HG02840 (cell line): Measurements from ENCODE around the gene MAGEC3.
"Not testable (repeated sequence)": the region's sequence is repeated elsewhere in the genome, so short reads cannot be mapped to it uniquely, and the experiment has no call there.

Experiments used
- ATAC-seq: cut with Tn5 transposase; IDR thresholded peaks from one replicate; pipeline ENCODE4 v1.9.1; 2021; ENCODE audit warnings: mild to moderate bottlenecking, moderate library complexity, moderate number of reproducible peaks; ENCODE audit not compliant: unreplicated experiment, low FRiP score

MAGEC3 gene

DNA sequence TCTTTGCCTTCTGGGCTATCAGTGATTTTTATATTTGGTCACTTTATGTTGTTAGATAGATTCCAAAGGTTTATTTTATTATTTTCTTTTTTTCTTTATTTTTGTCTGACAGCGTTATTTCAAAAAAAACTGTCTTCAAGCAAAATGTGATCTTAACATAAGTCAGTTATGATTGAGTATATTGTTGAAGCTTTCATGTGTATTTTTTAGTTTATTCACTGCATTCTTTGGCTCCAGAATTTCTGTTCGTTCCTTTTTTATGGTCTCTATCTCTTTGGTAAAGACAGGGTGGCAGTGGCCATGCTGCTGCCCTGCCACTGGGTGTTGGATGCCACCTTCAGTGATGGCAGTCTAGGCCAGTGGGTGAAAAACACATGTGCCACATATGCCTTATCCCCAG lies at the start of gene MAGEC3:
Gene MAGEC3, plus strand, starts transcription at position 301 of the 400 bp plus-strand sequence. Its CDS starts 0 bp downstream, at position 301.
- ATAC-seq: no peak

GRCh38 chrX:141791856-141792255 lies 46.3 kb upstream of the MAGEC3 start:
- ATAC-seq: no peak

- ATAC-seq: no peak
Observed at GRCh38 chrX:141811438-141811837, 26.7 kb upstream of the MAGEC3 start.

- no peak for ATAC-seq
Observed at GRCh38 chrX:141814213-141814857, 23.8 kb upstream of the MAGEC3 start.

- ATAC-seq: no peak
Observed at GRCh38 chrX:141815904-141816303, 22.2 kb upstream of the MAGEC3 start.

DNA sequence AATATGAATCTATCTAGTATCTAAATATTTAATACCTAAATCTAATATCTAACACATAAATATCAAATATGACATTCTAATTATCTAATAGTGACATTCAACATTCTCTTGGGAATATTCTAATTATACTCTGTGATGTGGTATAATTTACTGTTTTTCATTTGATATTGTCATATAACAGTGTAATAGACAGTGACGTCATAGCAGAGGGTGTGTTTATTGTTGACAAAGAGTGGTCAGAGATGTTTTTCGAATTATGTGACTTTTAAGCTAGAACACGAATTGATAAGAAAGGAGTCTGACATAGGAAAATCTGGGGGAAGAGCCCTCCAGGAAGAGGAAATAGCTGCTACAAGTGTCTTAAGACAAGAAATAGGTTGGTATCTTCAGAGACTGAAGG lies 5.9 kb upstream of the MAGEC3 start:
- no peak for ATAC-seq

DNA sequence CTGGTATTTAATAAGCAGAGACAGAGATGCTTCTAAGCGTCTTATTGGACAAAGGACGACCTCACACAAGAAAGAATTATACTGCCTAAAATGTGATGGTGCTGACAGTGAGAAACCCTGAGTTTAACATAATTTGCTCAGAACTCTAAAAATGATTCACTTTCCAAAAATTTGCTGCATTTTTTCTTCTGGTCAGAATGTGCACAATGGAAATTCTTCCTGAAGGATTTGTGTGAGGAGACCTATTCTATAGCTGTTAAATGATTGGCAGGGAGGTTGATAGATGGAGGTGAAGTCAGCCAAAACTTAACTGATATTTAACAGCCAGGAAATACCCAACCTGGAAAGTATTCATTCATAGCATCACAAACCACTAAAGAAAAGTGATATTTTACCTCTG lies 1.7 kb downstream of the MAGEC3 start:
- no peak for ATAC-seq

GRCh38 chrX:141857479-141857878 lies 19.4 kb downstream of the MAGEC3 start:
- no peak for ATAC-seq

GRCh38 chrX:141879616-141880015 lies 41.5 kb downstream of the MAGEC3 start:
- no peak for ATAC-seq

DNA sequence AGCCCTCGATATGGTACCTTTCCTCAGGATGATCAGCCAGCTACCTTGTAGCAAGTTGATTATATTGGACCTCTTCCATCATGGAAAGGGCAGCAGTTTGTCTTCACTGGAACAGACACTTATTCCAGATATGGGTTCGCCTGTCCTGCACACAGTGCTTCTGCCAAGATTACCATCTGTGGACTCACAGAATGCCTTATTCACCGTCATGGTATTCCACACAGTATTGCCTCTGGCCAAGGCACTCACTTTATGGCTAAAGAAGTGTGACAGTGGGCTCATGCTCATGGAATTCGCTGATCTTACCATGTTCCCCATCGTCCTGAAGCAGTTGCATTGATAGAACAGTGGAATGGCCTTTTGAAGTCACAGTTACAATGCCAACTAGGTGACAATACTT lies 50.7 kb downstream of the MAGEC3 start:
- ATAC-seq: not testable (repeated sequence)

DNA sequence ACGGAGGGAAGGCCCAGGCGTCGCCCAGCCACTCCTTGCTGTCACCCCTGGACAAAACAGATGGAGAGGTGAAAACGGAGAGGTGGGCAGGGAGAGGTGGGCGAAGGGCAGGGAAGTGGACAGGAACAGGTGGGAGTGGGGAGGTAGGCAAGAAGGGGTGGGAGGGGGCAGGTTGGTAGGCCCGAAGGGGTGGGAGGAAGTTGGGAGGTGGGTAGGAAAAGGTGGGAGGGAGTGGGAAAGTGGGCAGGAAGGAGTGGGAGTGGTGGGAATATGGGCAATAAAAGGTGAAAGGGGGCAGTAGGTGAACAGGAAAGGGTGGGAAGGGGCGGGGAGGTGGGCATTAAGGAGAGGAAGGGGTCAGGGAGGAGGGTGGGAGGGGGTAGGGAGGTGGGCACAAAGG lies 56.6 kb downstream of the MAGEC3 start:
- no peak for ATAC-seq

DNA sequence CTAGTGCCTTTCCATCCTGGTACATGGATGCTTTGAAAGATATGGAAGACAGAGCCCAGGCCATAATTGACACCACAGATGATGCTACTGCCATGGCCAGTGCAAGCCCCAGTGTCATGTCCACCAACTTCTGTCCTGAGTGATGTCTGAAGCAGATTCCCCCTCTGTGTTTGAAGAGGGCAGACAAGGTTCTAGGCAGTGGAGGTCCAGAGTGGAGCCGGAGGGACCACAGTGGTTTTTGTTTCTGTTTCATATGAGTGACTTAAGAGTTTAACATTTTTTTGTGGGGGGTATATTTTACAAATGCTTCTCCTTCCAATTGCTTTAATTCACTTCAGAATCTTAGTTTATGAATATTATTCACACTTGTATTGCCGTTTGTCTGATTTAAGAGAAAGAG lies 59.6 kb downstream of the MAGEC3 start:
- no peak for ATAC-seq

DNA sequence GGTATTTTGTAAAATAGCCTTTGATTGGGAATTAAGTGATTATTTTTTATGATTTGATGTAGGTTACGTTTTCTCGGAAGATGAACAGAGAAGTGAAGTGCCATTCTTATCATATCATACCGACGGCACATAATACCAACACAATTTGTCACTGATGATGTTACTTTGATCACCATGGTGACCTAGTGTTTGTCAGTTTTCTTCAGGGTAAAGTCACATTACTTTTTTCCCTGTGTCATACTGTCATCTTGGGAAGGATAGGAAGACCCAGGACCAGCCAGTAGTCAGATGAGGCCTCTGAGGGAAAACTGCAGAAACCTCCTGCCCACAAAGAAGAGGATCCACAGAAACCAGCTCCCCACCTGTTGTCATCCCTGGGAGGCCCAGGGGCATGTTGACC lies 64.2 kb downstream of the MAGEC3 start:
- ATAC-seq: no peak

DNA sequence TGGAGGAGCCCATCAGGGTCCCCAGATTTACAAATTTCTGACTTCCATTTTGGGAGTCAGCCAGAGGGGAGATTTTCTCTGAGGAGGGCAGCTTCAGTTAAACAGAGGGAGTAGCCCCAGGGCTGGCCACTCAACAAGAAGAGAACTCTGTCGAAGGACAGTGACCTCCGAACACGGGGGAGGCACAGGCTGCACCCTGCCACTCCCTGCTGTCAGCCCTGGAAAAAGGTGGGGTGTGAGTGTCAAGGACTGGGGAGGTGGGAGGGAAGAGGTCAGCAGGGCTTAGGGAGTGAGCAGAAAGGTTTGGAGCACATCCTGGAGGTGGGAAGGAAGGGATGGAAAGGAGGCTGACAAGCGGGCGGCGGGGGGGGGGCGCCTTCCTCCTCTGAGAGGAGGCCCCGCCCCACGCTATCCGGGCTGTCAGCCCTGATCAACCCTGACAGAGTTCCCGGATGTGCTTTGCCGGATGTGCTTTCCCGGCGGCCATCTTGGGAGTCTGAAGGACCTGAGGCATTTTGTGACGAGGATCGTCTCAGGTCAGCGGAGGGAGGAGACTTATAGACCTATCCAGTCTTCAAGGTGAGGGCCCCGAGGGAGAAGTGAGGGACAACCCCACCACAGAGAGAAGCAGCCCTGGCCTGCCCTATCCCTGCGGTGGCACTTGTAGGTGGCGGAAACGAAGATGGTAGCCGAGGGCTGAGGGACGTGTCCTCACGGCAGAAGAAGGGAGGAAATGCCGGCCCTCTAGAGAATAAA lies 65.5 kb downstream of the MAGEC3 start, which contains the start of gene MAGEC1:
Gene MAGEC1, plus strand, starts transcription at position 495 of the 756 bp plus-strand sequence. CDS start 1,179 bp downstream, outside the sequence.
- ATAC-seq: no peak

DNA sequence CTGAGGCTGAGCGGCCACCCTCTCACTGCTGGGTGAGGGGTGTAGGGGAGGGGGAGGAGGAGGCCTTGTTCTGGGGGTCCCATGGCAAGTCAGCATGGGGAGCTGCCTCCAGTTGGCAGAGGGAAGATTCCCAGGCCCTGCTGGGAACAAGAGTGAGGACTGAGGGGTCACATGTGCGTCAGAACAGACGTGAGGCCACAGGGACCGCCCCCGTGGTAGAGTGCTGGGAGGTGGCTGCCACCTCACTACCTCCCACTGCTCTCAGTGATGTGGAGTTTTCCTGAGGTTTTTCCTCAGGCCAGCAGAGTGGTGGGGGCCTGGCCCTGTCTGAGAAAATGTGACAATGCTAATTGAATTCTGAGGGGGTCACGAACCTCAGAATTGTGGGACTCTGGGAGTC lies 66.1 kb downstream of the MAGEC3 start:
- ATAC-seq: no peak

DNA sequence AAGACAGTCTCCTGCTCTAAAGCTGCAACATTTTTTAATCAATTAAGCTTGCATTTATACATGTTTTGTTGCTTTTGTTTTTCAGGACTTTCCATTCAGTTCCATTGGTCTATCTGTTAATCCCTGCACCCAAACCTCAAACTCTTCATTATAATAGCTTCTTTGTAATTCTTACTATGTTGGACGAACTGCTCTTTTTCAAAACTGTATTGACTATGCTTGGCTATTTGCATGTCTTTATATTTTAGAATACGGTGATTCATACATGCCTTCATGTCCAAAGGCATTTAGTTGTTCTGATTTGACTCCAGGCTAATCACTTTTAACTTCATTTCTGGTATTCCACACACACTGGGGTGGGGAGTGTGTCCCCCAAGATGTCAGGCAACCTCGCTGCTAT lies 79.7 kb downstream of the MAGEC3 start:
- ATAC-seq: no peak

- ATAC-seq: no peak
Observed at GRCh38 chrX:141924293-141924692, 86.2 kb downstream of the MAGEC3 start.

- no peak for ATAC-seq
Observed at GRCh38 chrX:141928432-141928831, 90.3 kb downstream of the MAGEC3 start.

GRCh38 chrX:141934059-141934641 lies 96.0 kb downstream of the MAGEC3 start:
- ATAC-seq: no peak

DNA sequence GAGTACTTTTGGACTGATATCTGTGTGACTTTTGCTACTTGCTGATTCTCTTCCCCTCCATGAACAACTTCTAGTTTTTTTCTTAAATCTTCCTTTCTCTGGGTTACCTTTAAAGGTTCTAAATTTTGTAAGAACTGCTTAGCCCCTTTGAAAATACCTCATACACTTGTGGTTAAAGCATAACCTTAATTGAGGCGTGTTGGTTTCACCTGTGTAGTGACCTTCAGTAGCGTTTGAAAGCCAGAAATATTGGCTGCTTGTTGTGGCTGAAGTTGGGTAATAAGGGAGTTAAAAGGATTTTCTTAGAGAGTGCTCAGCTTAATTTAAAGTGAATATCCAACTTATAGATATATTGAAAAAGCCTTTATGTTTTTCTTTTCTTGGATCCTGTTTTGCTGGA lies 97.5 kb downstream of the MAGEC3 start:
- no peak for ATAC-seq

DNA sequence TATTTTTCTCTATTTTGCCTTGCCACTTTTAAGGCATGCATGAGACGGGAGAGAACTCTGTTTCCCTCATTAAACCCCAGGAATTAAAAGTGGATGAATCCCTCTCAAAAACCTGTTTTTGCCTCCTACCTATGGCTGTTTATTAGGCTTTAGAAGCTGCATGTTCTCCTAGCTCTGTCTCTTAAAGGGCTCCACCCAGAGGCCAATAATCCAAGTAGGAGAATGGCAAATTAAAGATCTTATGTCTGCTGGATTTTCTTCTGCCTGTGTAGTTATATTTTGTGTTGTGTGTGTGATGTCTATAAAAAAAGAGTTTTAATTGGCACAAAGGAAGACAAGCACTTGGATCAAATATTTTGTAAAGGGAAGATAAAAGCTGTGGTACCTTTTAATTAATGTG lies 98.0 kb downstream of the MAGEC3 start:
- no peak for ATAC-seq

DNA sequence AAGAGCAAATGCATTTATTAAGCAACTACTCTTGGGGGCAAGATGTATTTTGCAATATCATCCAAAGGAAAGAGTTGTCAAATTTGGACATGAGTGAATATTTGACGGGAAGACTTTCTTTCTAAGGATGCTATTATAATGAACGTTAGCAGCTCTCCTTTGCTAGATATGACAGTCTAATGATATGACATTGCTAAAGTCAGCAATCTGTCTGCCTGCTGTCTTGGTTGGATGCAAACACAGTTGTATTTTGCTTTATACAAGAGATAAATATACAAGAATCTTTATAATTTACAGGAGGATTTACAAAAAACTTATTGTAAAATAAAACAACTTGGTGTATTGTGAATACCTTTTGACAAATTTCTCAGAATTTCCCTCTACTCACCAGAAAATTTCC lies 103.1 kb downstream of the MAGEC3 start:
- no peak for ATAC-seq
